ENCODE results near the gene SMPX.

The SMPX gene

DNA sequence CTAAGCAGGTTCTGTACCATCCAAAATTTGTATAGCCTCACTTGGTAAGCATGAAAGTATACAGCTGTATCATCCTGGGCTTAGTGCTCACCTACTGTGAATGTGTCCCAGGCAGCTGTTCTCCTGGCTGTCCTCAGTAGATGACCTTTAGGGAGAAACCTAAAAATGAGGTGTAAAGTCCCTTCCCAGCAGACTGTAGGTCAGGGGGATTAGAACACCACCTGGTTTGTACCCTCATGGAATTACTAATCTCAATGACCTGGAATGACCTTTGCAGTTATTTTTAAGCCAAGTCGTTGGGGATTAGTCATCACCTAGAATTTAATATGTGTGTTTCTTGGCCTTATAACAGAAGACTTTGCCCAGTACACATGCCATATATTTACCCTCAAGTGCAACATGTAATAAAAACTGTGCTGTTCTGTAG, 42.4 kb upstream of the SMPX start:
- no peaks in the 10 kb centered on the region for H3K79me2 ChIP-seq (ENCODE audit: insufficient read depth, low read depth)
- no peak overlapping the region for H3K27ac ChIP-seq
- H3K4me1 ChIP-seq (ENCODE audit: low read depth, poor library complexity, severe bottlenecking), result peaks cover 5% of the 10 kb centered on the region
- no peaks in the 10 kb centered on the region for H3K36me3 ChIP-seq (ENCODE audit: insufficient read depth)
- no peaks in the 10 kb centered on the region for H4K20me1 ChIP-seq (ENCODE audit: insufficient read depth)
- H3K4me3 ChIP-seq (IDR thresholded peaks at IDR 0.05; ENCODE audit: insufficient read depth, low read depth, low read length), result no peak overlapping the region
- TF ChIP-seq, protein P1, sequence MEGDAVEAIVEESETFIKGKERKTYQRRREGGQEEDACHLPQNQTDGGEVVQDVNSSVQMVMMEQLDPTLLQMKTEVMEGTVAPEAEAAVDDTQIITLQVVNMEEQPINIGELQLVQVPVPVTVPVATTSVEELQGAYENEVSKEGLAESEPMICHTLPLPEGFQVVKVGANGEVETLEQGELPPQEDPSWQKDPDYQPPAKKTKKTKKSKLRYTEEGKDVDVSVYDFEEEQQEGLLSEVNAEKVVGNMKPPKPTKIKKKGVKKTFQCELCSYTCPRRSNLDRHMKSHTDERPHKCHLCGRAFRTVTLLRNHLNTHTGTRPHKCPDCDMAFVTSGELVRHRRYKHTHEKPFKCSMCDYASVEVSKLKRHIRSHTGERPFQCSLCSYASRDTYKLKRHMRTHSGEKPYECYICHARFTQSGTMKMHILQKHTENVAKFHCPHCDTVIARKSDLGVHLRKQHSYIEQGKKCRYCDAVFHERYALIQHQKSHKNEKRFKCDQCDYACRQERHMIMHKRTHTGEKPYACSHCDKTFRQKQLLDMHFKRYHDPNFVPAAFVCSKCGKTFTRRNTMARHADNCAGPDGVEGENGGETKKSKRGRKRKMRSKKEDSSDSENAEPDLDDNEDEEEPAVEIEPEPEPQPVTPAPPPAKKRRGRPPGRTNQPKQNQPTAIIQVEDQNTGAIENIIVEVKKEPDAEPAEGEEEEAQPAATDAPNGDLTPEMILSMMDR (conservative IDR thresholded peaks at IDR 0.05; ENCODE audit: low read depth, low read length), result no peak
- H3K27me3 ChIP-seq (ENCODE audit: insufficient read depth, low read depth), result no peaks in the 10 kb centered on the region
- H3K4me2 ChIP-seq, result no peak overlapping the region
- no peak overlapping the region for H3K9ac ChIP-seq
- H2AFZ ChIP-seq (ENCODE audit: low read depth), result no peak overlapping the region

DNA sequence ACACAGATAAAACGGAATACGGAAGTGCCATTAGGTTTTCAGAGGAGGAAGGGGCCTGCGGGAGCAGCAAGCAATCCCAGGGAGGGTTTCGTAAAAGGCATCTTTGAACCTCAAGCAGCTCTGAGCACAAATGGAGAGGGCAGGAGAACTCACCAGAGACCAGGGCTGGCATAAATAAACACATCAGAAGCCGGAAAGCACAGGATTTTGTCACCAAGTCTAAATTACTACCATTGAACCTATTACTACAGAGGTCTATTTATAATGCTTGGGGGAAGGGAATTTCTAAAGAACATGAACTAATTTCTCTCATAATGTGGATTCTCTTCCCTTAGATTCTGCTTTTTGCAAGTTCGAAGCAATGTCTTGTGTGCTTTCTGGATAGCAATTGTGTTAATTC, 41.9 kb upstream of the SMPX start:
- Histone ChIP-seq H3K27ac (no peak overlapping the region), H3K9ac (no peak overlapping the region)
- TF ChIP-seq, protein P1 (conservative IDR thresholded peaks at IDR 0.05; ENCODE audit: low read depth, low read length), result no peak

DNA sequence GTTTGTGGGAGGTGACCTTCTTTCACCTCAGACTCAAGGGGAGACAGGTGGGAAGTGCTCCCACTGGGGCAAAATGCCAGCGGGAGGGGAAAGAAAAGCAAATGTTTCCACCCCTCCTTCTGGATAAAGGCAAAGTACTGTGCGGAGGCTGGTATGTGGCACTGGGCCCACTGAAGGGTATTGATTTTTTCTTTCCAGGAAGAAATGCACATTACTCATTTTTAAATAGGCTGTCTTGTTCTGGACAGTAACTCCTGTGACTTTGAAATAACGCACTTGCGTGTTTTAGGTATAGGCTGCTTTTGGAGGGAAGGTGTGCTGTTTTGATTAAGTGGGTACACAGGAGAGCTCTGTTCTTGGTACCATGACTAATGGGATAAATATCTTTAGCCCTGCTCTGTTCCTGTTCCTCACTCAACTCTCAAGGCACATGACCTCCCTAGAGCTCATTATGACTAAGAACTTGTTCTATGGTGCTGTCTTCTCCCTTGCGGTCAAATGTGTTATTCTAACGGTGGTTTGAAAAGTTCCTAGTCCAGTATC, 40.8 kb upstream of the SMPX start:
- H3K4me2 ChIP-seq, result no peak overlapping the region
- H3K9ac ChIP-seq, result no peak overlapping the region
- no peaks in the 10 kb centered on the region for H4K20me1 ChIP-seq (ENCODE audit: insufficient read depth)
- no peak overlapping the region for H3K27ac ChIP-seq
- H3K4me3 ChIP-seq (IDR thresholded peaks at IDR 0.05; ENCODE audit: insufficient read depth, low read depth, low read length), result no peak overlapping the region
- H3K4me1 ChIP-seq (ENCODE audit: low read depth, poor library complexity, severe bottlenecking), result peaks cover 5% of the 10 kb centered on the region
- TF ChIP-seq, protein P1 (conservative IDR thresholded peaks at IDR 0.05; ENCODE audit: low read depth, low read length), result no peak
- H3K27me3 ChIP-seq (ENCODE audit: insufficient read depth, low read depth), result no peaks in the 10 kb centered on the region
- no peak overlapping the region for H2AFZ ChIP-seq (ENCODE audit: low read depth)
- no peaks in the 10 kb centered on the region for H3K36me3 ChIP-seq (ENCODE audit: insufficient read depth)
- H3K79me2 ChIP-seq (ENCODE audit: insufficient read depth, low read depth), result no peaks in the 10 kb centered on the region

More for the DNA sequence above, 41.9 kb upstream of the SMPX start:
- Histone ChIP-seq H2AFZ (ENCODE audit: low read depth) (no peak overlapping the region), H3K36me3 (ENCODE audit: insufficient read depth) (no peaks in the 10 kb centered on the region), H3K79me2 (ENCODE audit: insufficient read depth, low read depth) (no peaks in the 10 kb centered on the region), H3K27me3 (ENCODE audit: insufficient read depth, low read depth) (no peaks in the 10 kb centered on the region), H3K4me1 (ENCODE audit: low read depth, poor library complexity, severe bottlenecking) (peaks cover 5% of the 10 kb centered on the region), H3K4me2 (no peak overlapping the region), H4K20me1 (ENCODE audit: insufficient read depth) (no peaks in the 10 kb centered on the region), H3K4me3 (IDR thresholded peaks at IDR 0.05; ENCODE audit: insufficient read depth, low read depth, low read length) (no peak overlapping the region)

DNA sequence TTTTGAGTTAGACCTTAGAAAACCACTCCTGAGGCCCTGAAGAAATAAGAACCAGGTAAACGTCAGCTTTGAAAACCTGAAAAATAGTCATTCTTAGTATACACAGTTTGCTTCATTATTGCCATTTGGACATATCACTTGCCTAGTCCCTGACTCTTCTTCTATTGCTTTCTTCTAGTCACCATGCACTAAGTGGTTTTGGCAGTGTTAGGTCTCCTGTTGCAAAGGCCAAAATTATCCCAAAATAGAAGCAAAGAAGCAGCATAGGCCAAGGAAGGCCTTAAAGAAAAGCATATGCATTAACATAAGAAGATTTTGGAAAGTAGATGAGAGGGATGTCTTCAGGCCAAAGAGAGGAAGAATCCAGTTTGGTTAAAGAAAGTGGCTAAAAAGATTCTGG, 24.1 kb upstream of the SMPX start:
- Histone ChIP-seq H3K4me1 (ENCODE audit: low read depth, poor library complexity, severe bottlenecking) (peaks cover 32% of the 10 kb centered on the region), H4K20me1 (ENCODE audit: insufficient read depth) (no peaks in the 10 kb centered on the region), H3K79me2 (ENCODE audit: insufficient read depth, low read depth) (no peaks in the 10 kb centered on the region)

More for the DNA sequence above, 24.1 kb upstream of the SMPX start:
- TF ChIP-seq, protein P1 (conservative IDR thresholded peaks at IDR 0.05; ENCODE audit: low read depth, low read length), result no peak
- Histone ChIP-seq H3K4me3 (IDR thresholded peaks at IDR 0.05; ENCODE audit: insufficient read depth, low read depth, low read length) (no peak overlapping the region), H3K9ac (no peak overlapping the region), H3K4me2 (peak overlapping the region; percentile 52), H3K36me3 (ENCODE audit: insufficient read depth) (no peaks in the 10 kb centered on the region), H3K27me3 (ENCODE audit: insufficient read depth, low read depth) (no peaks in the 10 kb centered on the region), H3K27ac (peak overlapping the region; percentile 43), H2AFZ (ENCODE audit: low read depth) (no peak overlapping the region)

Measured in KMS-11 (cell line).